ENCODE measurements around the gene ARAP1.

Gene ARAP1

DNA sequence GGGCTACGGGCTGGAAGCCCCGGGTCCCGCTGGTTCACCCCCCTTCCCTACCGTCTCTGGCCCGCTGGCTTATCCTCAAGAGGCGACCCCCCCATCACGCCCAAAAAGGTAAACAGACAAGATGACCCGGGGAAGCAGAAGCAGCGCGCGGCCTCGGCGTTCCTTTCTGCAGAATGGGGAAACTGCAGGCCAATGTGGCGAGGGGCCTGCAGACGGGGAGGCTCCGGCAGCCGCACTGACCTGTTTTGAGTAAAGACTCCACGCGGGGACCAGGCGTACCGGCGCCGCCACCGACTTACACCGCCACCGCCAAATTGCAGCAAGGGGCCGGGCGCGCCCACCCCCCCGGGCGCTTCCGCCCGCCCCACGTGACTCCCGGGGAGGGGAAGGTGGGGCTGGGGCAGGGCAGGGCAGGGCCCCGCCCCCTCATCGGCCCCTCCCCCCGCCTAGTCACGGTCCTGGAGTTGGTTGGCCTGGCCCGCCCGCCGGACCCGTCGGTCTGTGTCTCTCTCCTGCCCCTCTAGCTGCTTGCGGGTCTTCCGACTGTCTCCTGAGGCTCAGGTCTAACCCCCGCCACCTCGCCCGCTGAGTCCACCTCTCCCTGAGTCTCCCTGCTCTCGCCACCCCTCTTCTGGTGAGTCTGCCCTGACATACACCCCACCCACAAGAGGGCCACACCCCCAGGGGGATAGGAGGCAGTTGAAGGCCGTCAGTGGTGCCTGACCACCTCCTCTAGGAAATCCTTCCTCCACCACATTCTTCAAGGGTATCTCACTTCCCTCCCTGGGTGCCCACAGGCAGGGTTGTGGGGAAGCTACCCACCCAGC is at the start of gene ARAP1:
Gene ARAP1, minus strand, starts transcription at position 321 of the 827 bp plus-strand sequence. CDS start 25,280 bp downstream, outside the sequence.
- Histone ChIP-seq H3K27me3 (replicated peaks) (no peaks in the 10 kb centered on the region), H3K4me3 (ENCODE audit: low read depth, low read length) (peak within 1 kb of the TSS; percentile 73), H3K36me3 (replicated peaks) (no peaks in the 10 kb centered on the region), H3K27ac (peak within 1 kb of the TSS; percentile 26)
- in situ Hi-C loops (cut with HindIII; ENCODE audit: low pct_ligation_motif_present, low sequenced_read_pairs) = no loop called here
- TF ChIP-seq, protein P1, sequence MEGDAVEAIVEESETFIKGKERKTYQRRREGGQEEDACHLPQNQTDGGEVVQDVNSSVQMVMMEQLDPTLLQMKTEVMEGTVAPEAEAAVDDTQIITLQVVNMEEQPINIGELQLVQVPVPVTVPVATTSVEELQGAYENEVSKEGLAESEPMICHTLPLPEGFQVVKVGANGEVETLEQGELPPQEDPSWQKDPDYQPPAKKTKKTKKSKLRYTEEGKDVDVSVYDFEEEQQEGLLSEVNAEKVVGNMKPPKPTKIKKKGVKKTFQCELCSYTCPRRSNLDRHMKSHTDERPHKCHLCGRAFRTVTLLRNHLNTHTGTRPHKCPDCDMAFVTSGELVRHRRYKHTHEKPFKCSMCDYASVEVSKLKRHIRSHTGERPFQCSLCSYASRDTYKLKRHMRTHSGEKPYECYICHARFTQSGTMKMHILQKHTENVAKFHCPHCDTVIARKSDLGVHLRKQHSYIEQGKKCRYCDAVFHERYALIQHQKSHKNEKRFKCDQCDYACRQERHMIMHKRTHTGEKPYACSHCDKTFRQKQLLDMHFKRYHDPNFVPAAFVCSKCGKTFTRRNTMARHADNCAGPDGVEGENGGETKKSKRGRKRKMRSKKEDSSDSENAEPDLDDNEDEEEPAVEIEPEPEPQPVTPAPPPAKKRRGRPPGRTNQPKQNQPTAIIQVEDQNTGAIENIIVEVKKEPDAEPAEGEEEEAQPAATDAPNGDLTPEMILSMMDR (IDR thresholded peaks at IDR 0.05; ENCODE audit: low read depth, low read length, missing control alignments) = peak; percentile 11
- DNase-seq = peak; percentile 56

GRCh38 chr11:72799441-72799840 is 47.2 kb upstream of the ARAP1 start:
- DNase-seq = no peak
- no peaks in the 10 kb centered on the region for H3K27me3 ChIP-seq (replicated peaks)
- TF ChIP-seq, protein P1 (IDR thresholded peaks at IDR 0.05; ENCODE audit: low read depth, low read length, missing control alignments) = no peak
- H3K27ac ChIP-seq = no peak overlapping the region
- H3K36me3 ChIP-seq (replicated peaks) = no peaks in the 10 kb centered on the region
- H3K4me3 ChIP-seq (ENCODE audit: low read depth, low read length) = no peak overlapping the region
- in situ Hi-C loops (cut with HindIII; ENCODE audit: low pct_ligation_motif_present, low sequenced_read_pairs) = no loop called here

DNA sequence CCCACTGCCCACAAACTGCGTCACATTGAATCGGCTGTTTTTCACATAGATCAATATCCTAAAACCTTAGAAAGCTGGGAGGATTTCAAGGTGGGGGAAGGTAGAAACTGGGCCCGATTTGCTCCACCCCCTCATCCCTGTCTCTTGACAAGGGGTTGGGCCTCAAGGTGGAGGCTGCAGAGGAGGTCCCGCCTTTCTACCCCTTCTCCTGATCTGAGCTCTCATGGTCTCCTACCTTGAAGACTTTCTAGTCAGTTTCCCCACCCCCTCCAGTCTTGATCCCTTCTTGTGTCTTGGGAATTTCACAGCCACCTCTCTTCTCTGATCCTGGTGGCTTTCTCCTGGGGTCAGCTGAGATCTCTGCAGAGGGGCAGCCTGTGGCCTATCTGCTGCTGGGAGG is 46.2 kb upstream of the ARAP1 start:
- H3K27ac ChIP-seq = no peak overlapping the region
- H3K27me3 ChIP-seq (replicated peaks) = no peaks in the 10 kb centered on the region
- in situ Hi-C loops (cut with HindIII; ENCODE audit: low pct_ligation_motif_present, low sequenced_read_pairs) = no loop called here
- TF ChIP-seq, protein P1 (IDR thresholded peaks at IDR 0.05; ENCODE audit: low read depth, low read length, missing control alignments) = no peak
- H3K4me3 ChIP-seq (ENCODE audit: low read depth, low read length) = no peak overlapping the region
- DNase-seq = no peak
- no peaks in the 10 kb centered on the region for H3K36me3 ChIP-seq (replicated peaks)

DNA sequence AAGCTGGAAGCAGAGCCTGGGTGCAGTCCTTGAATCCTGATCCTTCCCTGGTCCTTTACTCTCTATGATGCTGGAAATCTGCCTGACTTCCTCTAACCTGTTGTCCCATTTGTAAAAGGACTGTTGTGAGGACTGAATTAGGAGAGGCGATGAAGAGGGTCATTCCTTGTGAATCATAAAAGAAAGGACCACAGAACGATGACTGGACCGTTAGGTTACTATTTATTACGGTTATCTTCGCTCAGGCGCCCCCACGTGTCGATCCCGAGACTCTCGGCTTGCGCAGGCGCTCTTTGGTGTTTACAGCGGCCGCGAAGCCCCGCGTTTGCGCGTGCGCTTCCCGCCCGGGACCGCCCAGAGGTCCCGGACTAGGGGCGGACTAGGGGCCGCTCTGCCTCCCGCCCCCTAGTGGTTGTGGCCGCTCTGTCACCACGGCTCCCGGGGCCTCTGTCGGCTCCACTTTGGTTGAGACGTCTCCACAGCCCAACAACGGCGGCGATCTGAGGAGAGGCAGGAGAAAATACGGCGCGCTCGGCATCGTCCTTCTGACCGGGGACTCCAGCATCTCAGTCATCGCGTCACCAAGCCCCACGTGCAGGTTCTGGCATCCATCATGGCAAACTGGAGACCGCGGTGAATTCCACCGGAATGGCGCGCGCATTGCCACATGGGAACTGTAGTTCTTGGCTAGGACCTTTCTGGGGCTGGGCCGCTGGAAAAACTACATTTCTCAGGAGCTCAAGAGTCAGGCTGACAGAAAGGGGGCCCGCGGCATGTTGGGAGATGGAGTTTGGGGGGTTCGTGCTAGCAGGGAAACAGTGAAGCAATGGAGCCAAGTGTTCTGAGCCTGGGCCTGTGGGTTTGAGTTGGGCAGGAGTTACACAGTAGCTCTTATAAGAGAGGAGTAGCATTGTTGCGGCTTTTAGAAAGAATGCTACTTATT is 41.5 kb upstream of the ARAP1 start, which contains the start of gene STARD10:
Gene STARD10, minus strand, starts transcription at position 623 of the 943 bp plus-strand sequence. CDS start 12,866 bp downstream, outside the sequence.
- peak; percentile 92 for DNase-seq
- in situ Hi-C loops (cut with HindIII; ENCODE audit: low pct_ligation_motif_present, low sequenced_read_pairs) = no loop called here

DNA sequence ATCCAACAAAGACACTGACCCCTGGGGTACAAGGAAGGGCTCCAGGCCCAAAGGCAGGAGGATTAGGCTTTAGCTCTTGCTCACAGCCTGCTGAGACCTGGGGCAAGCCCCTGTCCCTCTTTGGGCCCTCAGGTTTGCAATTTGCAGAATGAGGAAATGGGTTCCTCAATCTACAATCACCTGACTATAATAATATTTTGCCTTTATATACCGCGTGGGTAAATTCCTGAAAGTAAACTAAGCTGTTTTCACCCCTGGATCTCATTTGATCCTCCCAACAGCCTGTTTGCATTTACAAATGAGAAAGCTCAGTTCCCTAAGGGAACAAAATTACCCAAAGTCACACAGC is 40.8 kb upstream of the ARAP1 start:
- no peak for DNase-seq
- in situ Hi-C loops (cut with HindIII; ENCODE audit: low pct_ligation_motif_present, low sequenced_read_pairs) = no loop called here
- no peaks in the 10 kb centered on the region for H3K36me3 ChIP-seq (replicated peaks)
- H3K27me3 ChIP-seq (replicated peaks) = no peaks in the 10 kb centered on the region
- no peak overlapping the region for H3K4me3 ChIP-seq (ENCODE audit: low read depth, low read length)
- no peak overlapping the region for H3K27ac ChIP-seq
- TF ChIP-seq, protein P1 (IDR thresholded peaks at IDR 0.05; ENCODE audit: low read depth, low read length, missing control alignments) = no peak

More for the DNA sequence above, 41.5 kb upstream of the ARAP1 start, which contains the start of gene STARD10:
- H3K27me3 ChIP-seq (replicated peaks) = no peaks in the 10 kb centered on the region
- TF ChIP-seq, protein P1 (IDR thresholded peaks at IDR 0.05; ENCODE audit: low read depth, low read length, missing control alignments) = peak; percentile 93
- peak within 1 kb of the TSS; percentile 80 for H3K27ac ChIP-seq
- H3K4me3 ChIP-seq (ENCODE audit: low read depth, low read length) = peak within 1 kb of the TSS; percentile 67
- H3K36me3 ChIP-seq (replicated peaks) = no peaks in the 10 kb centered on the region
